Mesenteric fat pad (tissue), 1 donor: ENCODE data around the gene TFCP2. TPM values are rescaled to one million over a fixed set of nuclear protein-coding genes. Genes with fewer than 3 reads are reported as not detected.
A peak's percentile ranks its signal among the peaks of the same experiment; 100 is the strongest.

ENCODE experiments used
- DNase-seq: peaks from one replicate; pipeline ENCODE4 v3.0.0-alpha.2; 2020; ENCODE audit warnings: low spot score
- total RNA-seq: library from RNA; stranded (reverse); fragmentation: NEBNext Ultra II Directional; extraction: Animal tissue kit (Norgen Biotek cat#: 25700); gene quantifications from one replicate; pipeline ENCODE4 v1.2.1, GENCODE V29; 2021
- donor health status: DM: yes; HTN: yes; CAD: no.

Gene TFCP2
- total RNA-seq, 1 donor from 2014 or later, result 21.9 TPM

DNA sequence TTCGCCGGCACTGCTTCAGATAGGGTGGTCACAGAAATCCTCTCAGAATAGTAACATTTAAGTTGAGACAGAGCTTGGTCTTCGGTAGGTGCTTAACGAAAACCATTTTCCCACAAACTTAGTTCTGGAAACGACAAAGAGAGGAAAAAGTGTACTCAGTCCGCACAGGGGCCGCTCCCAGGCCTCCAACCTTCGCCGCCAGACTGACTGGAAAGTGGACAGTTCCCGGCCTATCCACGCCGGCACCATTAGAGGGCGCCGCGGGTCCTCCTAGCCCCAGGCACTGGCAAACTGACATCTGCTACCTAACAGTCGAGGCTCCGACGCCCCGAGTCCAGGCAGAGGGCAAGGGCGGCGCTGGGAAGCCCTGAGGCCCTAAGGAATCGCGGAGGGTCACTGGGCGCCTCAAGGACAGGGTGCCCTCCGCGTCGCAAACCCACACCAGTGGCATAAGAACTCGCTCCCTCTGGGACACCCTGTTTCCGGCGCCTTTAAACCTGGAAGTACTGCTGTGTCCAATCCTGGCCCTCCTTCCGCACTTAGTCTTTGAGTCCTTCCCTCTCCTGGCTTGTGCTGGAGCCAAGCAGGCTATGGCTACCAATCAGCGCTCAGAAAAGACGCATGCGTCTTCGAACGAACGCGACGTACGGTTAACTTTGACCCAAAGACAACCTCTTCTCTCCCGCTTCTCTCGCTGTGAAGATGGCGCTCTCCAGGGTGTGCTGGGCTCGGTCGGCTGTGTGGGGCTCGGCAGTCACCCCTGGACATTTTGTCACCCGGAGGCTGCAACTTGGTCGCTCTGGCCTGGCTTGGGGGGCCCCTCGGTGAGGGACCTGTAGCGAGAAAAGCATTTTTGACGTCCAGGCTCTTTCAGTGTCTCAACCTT, 125.0 kb downstream of the TFCP2 start, which contains the start of gene LETMD1:
LETMD1 (plus strand) TSS at position 673 of the 886 bp plus-strand sequence; CDS start at position 703, 30 bp downstream.
- DNase-seq, result peak; percentile 96

Other genes with a start within 250 kb of the TFCP2 start
- gene HIGD1C, start 220.6 kb downstream of the TFCP2 start, total RNA-seq, result not detected
- gene SLC11A2, start 146.8 kb downstream of the TFCP2 start, total RNA-seq, result 72.0 TPM
- gene LETMD1, start 124.8 kb downstream of the TFCP2 start, total RNA-seq, result 49.1 TPM
- 33.6 TPM for gene CSRNP2, start 89.5 kb downstream of the TFCP2 start, total RNA-seq
- gene POU6F1, start 44.9 kb upstream of the TFCP2 start, total RNA-seq, result 14.8 TPM
- gene DAZAP2, start 65.7 kb upstream of the TFCP2 start, total RNA-seq, result 159 TPM
- 10.1 TPM for gene SMAGP, start 97.3 kb upstream of the TFCP2 start, total RNA-seq
- gene BIN2, start 151.0 kb upstream of the TFCP2 start, total RNA-seq, result 14.4 TPM
- not detected for gene CELA1, start 173.5 kb upstream of the TFCP2 start, total RNA-seq
- gene GALNT6, start 218.3 kb upstream of the TFCP2 start, total RNA-seq, result 8.3 TPM